Measurements from ENCODE around the gene SCNM1.
A peak's percentile ranks its signal among the peaks of the same experiment; 100 is the strongest.
"Not testable (repeated sequence)": the region's sequence is repeated elsewhere in the genome, so short reads cannot be mapped to it uniquely, and the experiment has no call there.

The SCNM1 gene

GRCh38 chr1:151193304-151193703, 27.4 kb downstream of the SCNM1 start:
- no peak for DNase-seq (ENCODE audit: low read depth in 2 of 2)

DNA sequence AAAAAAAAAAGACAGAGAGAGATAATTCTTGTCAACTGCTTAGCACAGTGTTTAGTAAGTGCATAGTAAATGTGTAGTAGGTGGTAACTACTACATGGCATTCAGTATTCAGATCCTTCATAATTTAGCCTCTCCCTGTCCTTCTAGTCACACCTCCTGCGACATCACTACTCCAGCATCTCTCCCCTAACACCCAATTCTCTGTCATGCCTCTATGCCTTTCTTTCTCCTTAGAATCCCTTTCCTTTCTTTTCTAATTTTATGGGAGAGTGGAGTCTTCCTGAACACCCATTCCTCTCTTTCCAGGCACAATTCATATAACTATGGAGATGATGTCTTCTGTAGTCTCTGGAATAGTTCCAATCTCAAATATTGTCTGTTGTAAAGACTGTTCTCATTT, 27.9 kb downstream of the SCNM1 start:
- DNase-seq (ENCODE audit: low read depth in 2 of 2) = no peak

GRCh38 chr1:151194894-151195594, 29.1 kb downstream of the SCNM1 start:
- peak; percentile 69 to 75 for DNase-seq (ENCODE audit: low read depth in 2 of 2)

GRCh38 chr1:151196292-151196800, 30.4 kb downstream of the SCNM1 start:
- DNase-seq (ENCODE audit: low read depth in 2 of 2) = peak; percentile 73

DNA sequence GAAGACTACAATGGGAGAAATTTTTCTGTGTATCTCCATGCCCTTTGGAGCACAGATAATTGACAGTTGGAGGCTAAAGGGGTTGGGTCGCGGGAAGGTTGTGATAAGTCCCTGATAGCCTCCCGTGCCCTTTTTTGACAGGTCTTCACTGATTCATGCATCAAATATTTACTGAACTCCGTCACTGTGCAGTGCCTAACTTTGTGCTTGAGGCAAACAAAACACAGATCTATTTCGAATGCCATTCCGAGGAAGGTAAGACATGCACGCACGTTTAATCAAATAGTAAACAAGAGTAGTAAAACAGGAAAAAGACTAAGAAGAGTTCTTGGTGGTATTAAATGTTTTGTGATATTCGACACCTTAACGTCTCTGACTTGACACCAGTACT, 31.9 kb downstream of the SCNM1 start:
- DNase-seq (ENCODE audit: low read depth in 2 of 2) = no peak

GRCh38 chr1:151198254-151199127, 32.5 kb downstream of the SCNM1 start, which contains the start of gene PIP5K1A:
TSS of gene PIP5K1A (plus strand) at chr1:151198552. CDS start at chr1:151198997, 445 bp downstream.
- DNase-seq (ENCODE audit: low read depth in 2 of 2) = peak; percentile 95 to 96

DNA sequence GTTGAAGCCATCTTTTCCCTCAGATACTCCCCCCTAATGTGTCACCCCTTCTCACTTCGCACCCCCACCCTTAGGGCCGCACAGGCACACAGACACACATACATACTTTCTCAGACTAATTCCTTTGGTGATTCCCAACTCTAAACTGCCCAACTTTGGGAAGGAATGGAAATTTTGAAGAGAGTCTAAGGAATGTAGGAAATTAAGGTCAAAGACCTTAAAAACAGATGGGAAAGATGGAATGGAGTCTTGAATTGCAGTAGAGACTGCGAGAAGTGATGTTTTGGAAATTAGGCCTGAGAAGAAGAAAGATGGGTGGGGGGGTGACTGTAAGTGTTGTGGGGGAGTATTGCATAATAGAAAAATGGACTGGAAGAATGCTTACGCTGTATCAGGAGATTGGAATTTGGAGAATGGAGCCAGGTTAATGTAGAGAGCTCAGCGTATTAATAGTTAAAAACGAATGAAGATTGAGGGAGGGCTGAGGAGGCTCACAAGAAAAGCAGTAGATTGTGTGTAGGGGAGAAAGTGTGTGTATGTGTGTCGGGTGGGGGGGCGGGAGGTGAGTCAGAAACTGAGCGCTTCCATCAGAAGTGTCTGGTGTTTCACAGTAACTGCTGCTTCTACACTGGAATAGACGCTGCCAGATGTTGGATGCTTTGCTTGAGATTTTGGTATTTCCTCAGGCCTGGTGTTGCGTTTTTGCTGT, 34.1 kb downstream of the SCNM1 start:
- DNase-seq (ENCODE audit: low read depth in 2 of 2) = peak; percentile 92 to 95

GRCh38 chr1:151205381-151205965, 39.5 kb downstream of the SCNM1 start:
- not testable (repeated sequence) for DNase-seq (ENCODE audit: low read depth in 2 of 2)

DNA sequence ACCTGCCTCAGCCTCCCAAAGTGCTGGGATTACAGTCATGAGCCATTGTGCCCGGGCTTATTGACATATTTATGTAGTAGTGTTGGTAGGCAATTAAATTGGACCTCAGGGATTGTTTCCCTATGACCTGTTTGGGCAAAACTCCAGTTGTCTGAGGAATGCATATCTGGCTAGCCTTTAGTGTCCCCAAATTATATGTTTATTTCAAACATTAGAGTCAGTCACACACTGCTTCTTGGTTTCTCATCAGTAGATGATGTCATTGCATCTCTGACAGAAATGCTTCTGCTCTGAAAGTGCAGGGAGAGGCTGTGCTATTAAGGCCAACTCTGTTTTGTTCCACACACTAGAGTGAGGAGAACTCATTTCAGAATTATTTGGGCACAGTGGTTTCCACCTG, 44.9 kb downstream of the SCNM1 start:
- DNase-seq (ENCODE audit: low read depth in 2 of 2) = no peak

DNA sequence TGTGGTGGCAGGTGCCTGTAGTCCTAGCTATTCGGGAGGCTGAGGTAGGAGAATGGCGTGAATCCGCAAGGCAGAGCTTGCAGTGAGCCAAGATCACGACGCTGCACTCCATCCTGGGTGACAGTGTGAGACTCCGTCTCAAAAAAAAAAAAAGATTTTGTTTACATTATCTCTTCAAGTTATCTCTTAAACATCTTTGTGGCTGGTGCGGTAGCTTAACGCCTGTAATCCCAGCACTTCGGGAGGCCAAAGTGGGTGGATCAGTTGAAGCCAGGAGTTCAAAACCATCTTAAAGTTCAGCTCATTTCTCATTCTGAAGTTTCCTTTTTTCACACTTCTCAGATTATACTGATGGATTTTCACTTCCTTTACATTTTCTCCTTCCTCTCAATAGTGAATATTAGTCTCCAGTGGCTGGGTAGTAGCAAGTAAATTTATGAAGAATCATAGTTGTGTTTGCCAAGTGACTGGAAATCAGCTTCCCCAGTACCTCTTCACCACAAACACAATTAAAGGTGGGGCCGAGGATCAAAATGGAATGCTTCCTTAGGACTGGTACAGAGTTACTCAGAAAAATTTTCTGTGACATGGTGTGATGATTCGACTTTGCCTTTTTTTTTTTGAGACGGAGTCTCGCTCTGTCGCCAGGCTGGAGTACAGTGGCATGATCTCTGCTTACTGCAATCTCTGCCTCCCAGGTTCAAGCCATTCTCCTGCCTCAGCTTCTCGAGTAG, 46.2 kb downstream of the SCNM1 start:
- no peak for DNase-seq (ENCODE audit: low read depth in 2 of 2)

DNA sequence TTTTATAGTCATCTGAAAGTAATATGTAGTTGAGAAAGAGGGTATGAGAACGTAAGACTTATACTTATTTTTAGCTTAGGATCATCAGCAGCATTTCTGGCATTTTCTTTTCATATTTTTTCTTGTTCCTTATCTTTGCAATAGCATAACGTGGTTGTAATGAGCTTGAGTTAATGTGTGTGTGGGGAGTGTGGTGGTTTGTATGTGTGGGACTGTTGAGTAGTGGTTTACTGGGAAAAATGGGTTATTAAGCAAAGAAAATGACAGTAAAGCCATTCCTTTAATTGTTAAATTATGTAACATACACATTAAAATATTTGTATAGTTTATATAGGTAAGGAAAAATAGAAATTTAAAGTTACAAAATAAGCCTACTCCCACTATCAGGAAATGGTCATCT, 47.6 kb downstream of the SCNM1 start:
- no peak for DNase-seq (ENCODE audit: low read depth in 2 of 2)

Measured in fibroblast of skin of left biceps (primary cell).